ENCODE results near the gene CRIP1.

- TF ChIP-seq CTCF (IDR thresholded peaks at IDR 0.05; ENCODE audit: low read length) (peak; percentile 34; the same call in 1 of the 2 replicates), EZH2 (optimal IDR thresholded peaks at IDR 0.05; ENCODE audit: low read depth, low read length) (no peak)
Observed at GRCh38 chr14:105487986-105488777, 1.5 kb downstream of the CRIP1 start.

Data from MM.1S (cell line).